DND-41 (cell line): Measurements from ENCODE around the gene ATP5F1D.

ENCODE experiments used
- CTCF ChIP-seq: IDR thresholded peaks from 2 replicates; pipeline ENCODE4 v1.5.1; 2012; ENCODE audit warnings: borderline replicate concordance, low read length, moderate library complexity, mild to moderate bottlenecking; ENCODE audit not compliant: poor library complexity, severe bottlenecking; ENCODE audit errors: extremely low read depth
- EZH2 ChIP-seq: IDR thresholded peaks from 3 replicates; pipeline ENCODE4 v1.6.1; 2012; ENCODE audit warnings: borderline replicate concordance, low read depth, mild to moderate bottlenecking, moderate library complexity, low read length, inconsistent platforms; ENCODE audit not compliant: severe bottlenecking

DNA sequence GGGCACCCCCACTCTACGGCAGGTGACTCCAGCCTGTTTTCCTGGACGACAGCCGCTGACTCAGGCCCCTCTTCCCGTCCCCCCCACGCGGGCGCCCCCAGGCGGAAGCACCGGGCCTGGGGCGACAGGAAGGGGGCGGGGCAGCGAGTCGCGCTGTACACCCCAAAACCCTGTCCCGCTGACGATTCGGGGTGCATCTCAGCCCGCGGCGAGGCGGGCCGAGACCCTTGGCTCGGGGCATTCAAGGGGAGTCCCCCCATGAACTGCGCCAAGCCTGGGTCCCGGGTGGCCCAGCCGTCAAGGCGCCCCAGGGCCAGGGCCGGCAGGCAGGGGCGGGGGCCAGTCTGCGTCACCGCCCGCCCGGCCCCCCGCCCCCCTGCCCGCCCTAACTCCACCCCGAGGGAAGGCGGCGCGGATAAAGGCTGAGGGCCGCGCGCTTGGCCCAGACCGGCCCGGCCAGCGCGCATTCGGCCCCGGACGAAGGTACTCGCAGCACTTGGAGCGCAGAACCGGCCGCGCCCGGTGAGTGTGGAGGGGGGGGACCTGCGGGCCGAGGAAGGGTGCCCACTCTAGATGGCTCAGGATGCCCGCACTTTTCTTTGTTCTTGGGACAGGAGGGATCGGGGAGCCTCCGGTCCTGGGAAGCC is 6.7 kb downstream of the ATP5F1D start, which contains the start of gene MIDN:
- TF ChIP-seq CTCF (no peak), EZH2 (no peak)
